Measurements from ENCODE around the gene SAMD3. TPM values are rescaled to one million over a fixed set of nuclear protein-coding genes. Genes with fewer than 3 reads are reported as not detected.
"Not testable (repeated sequence)": the region's sequence is repeated elsewhere in the genome, so short reads cannot be mapped to it uniquely, and the experiment has no call there.

The SAMD3 gene
- total RNA-seq, 2 experiments from 2014 or later = 14.3 to 47.9 TPM

DNA sequence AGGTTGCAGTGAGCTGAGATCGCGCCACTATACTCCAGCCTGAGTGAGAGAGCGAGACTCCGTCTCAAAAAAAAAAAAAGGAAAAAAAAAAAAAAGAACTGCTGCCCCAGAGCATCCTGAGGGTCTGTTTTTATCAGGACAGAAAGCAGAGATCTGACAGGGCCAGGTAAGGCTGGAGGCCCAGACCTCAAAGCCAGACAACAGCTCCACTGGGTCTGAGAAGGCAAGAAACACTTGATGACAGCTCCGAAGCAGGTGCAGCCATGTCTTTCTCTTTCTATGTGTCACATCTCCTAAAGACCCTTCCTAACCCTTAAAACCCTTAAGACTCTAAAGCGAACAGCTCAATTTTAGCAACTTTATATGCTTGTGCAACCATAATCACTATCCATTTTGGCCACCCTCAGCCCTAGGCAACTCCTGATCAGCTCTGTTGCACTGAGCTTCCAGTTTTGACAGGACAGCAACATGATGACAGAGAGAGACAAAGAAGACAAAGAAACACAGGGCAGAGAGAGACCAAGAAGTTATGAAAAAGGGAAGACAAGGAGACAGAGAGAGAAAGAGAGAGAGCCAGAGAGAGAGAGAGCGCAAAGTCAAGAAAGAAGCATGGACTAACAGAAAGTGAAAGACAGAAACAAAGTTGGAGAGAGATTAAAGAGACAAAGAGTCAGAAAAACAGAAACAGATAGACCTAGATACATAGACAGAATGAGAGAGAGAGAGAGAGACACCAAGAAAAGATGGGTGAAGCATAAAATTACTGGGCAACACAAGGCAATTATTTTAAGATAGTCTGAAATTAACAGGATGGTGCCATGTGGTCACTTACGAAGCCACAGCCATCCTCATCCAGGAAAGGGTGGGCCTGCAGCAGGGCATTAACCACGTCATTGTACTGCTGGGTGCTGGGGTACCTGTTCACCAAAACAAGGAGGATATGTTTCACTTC lies 39.2 kb downstream of the SAMD3 start:
- Mint-ChIP-seq H3K27ac (peak overlapping the region; percentile 90), H3K4me3 (peak overlapping the region; percentile 68), H3K27me3 (no peaks in the 10 kb centered on the region), H3K4me1 (peaks cover 51% of the 10 kb centered on the region), H3K9me3 (ENCODE audit: low read depth) (peaks cover under 1% of the 10 kb centered on the region), H3K36me3 (peaks cover 60% of the 10 kb centered on the region)
- CTCF ChIA-PET = interaction anchor here (0.6 to 2.1 kb wide), 10 partner anchors 8 to 310 kb away, joined by 3 to 9 read pairs (median 3); partner anchors contain the start of gene SAMD3
- DNase-seq (peak; percentile 80), ATAC-seq (peak; percentile 86)

DNA sequence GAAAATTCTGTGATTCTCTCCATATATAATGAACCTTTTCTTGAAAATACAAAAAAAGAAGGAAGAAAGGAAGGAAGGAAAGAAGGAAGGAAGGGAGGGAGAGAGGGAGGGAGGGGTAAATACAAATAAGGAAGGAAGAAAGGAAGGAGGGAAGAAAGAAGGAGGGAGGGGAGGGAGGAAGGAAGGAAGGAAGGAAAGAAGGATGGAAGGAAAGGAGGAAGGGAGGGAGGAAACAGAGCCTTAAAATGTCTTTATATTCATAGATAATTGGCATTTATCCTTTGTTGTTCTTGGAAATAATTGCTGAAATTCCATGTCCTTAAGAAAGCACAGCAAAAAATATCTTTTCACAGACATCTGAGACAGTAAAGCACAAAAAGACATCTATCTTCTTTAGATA lies 40.3 kb downstream of the SAMD3 start:
- H3K4me3 Mint-ChIP-seq = no peak overlapping the region
- ATAC-seq (no peak), DNase-seq (no peak)
- CTCF ChIA-PET = interaction anchor here (0.6 to 2.1 kb wide), 3 partner anchors 37 to 41 kb away, joined by 3 to 9 read pairs (median 3); partner anchors contain the start of gene SAMD3
- H3K4me1 Mint-ChIP-seq = peaks cover 45% of the 10 kb centered on the region
- H3K27me3 Mint-ChIP-seq = no peaks in the 10 kb centered on the region
- H3K36me3 Mint-ChIP-seq = peaks cover 60% of the 10 kb centered on the region
- H3K27ac Mint-ChIP-seq = no peak overlapping the region
- H3K9me3 Mint-ChIP-seq (ENCODE audit: low read depth) = no peaks in the 10 kb centered on the region

DNA sequence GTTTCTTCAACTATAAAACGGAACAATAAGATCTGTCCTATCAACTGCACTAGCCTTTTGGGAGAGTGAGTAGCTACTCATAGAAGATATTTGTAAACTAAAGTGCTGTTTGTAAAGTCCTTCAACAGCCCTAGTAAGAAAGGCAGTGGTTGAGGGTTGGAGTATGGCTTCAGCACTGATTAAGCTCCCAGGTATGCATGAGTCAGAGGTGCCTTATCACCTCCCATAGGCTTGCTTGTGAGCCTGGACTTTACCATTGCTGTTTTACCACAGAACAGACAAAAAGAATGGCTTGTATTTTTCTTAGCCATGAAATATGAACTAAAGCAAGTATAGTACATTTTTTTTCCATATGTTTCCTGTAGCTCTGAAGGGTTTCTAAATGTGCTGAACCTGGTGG lies 44.1 kb downstream of the SAMD3 start:
- DNase-seq (no peak), ATAC-seq (no peak)
- Mint-ChIP-seq H3K27me3 (no peaks in the 10 kb centered on the region), H3K9me3 (ENCODE audit: low read depth) (no peaks in the 10 kb centered on the region), H3K27ac (no peak overlapping the region), H3K4me3 (no peak overlapping the region), H3K4me1 (peaks cover 23% of the 10 kb centered on the region), H3K36me3 (peaks cover 68% of the 10 kb centered on the region)
- CTCF ChIA-PET = interaction anchor here (0.6 to 1.0 kb wide), 3 partner anchors 9 to 539 kb away, joined by 3 read pairs; no protein-coding TSS in a partner anchor

DNA sequence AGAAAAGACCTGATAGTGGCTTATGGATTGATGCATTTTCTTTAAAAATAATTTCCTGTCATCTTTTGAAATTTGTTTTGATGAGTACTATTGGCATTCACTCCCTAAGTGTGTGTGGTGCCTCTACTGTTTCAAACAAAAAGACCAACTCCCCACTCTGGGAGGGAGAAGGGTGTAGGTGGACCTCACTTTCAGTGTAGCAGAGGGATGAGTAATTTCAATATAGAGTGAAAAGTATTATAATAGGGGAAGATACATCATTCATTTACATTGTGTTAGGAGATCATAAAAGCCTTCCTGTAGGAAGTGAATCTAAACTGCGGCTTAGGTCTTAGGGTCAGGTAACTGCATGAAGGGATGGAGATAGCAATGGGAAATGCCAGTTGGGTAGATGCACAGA lies 46.4 kb downstream of the SAMD3 start:
- Mint-ChIP-seq H3K4me1 (peaks cover 8% of the 10 kb centered on the region), H3K27me3 (no peaks in the 10 kb centered on the region), H3K4me3 (no peak overlapping the region), H3K36me3 (peaks cover 70% of the 10 kb centered on the region), H3K9me3 (ENCODE audit: low read depth) (peaks cover 10% of the 10 kb centered on the region), H3K27ac (no peak overlapping the region)
- ATAC-seq = no peak
- no peak for DNase-seq
- CTCF ChIA-PET = interaction anchor here (1.2 kb wide), 1 partner anchor 10 kb away, joined by 3 read pairs; no protein-coding TSS in a partner anchor

DNA sequence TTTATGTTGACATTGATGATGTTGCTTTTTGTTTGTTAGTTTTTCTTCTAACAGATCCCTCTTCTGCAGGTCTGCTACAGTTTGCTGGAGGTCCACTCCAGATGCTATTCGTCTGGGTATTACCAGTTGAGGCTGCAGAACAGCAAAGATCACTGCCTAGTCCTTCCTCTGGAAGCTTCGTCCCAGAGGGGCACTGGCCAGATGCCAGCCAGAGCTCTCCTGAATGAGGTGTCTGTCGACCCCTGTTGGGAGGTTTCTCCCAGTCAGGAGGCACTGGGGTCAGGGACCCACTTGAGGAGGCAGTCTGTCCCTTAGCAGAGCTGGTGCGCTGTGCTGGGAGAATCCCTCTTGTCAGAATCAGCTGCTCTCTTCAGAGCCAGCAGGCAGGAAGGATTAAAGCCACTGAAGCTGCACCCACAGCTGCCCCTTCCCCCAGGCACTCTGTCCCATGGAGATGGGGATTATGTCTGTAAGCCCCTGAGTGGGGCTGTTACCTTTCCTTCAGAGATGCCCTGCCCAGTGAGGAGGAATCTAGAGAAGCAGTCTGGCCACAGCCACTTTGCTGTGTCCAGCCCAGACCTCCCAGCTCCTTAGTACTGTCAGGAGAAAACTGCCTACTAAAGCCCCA lies 49.3 kb downstream of the SAMD3 start:
- H3K27me3 Mint-ChIP-seq, H3K27ac Mint-ChIP-seq, H3K4me1 Mint-ChIP-seq, DNase-seq, CTCF ChIA-PET, H3K4me3 Mint-ChIP-seq, ATAC-seq: not testable (repeated sequence)
- Mint-ChIP-seq H3K36me3 (peaks cover 62% of the 10 kb centered on the region), H3K9me3 (ENCODE audit: low read depth) (peaks cover 17% of the 10 kb centered on the region)

DNA sequence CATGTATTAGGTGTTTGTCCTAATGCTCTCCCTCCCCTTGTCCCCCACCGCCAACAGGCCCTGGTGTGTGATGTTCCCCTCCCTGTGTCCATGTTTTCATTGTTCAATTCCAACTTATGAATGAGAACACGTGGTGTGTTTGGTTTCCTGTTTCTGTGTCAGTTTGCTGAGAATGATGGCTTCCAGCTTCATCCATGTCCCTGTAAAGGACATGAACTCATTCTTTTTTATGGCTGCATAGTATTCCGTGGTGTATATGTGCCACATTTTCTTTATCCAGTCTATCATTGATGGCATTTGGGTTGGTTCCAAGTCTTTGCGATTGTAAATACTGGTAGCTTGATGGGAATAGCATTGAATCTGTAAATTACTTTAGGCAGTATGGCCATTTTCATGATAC lies 52.6 kb downstream of the SAMD3 start:
- peaks cover 19% of the 10 kb centered on the region for H3K9me3 Mint-ChIP-seq (ENCODE audit: low read depth)
- not testable (repeated sequence) for H3K4me3 Mint-ChIP-seq, H3K4me1 Mint-ChIP-seq, ATAC-seq, DNase-seq, H3K27me3 Mint-ChIP-seq, H3K27ac Mint-ChIP-seq
- CTCF ChIA-PET = interaction anchor here (1.1 to 1.2 kb wide), 2 partner anchors 31 to 143 kb away, joined by 3 read pairs; no protein-coding TSS in a partner anchor
- peaks cover 59% of the 10 kb centered on the region for H3K36me3 Mint-ChIP-seq

DNA sequence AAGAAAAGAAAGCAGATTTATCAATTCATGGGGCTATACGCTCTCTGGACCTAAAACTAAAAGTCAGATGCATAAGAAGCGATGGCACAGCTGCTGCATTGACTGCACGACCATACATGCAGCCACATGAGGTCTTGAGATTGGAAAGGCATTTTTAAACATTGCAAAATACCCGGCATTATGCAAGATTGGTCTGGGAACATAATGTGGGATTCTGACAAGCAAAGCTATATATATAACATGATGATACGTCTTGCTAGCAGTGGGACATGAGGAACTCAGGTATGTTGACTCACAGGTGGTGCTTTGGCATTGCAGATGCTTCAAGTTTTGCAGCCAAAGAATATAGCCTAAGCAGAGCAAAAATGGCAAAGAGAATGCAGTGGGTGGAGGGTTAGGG lies 55.1 kb downstream of the SAMD3 start:
- DNase-seq = no peak
- no peak overlapping the region for H3K4me3 Mint-ChIP-seq
- H3K9me3 Mint-ChIP-seq (ENCODE audit: low read depth) = peaks cover 17% of the 10 kb centered on the region
- CTCF ChIA-PET = no interaction called here
- H3K36me3 Mint-ChIP-seq = peaks cover 49% of the 10 kb centered on the region
- peaks cover 8% of the 10 kb centered on the region for H3K4me1 Mint-ChIP-seq
- H3K27me3 Mint-ChIP-seq = no peaks in the 10 kb centered on the region
- no peak for ATAC-seq
- H3K27ac Mint-ChIP-seq = no peak overlapping the region

DNA sequence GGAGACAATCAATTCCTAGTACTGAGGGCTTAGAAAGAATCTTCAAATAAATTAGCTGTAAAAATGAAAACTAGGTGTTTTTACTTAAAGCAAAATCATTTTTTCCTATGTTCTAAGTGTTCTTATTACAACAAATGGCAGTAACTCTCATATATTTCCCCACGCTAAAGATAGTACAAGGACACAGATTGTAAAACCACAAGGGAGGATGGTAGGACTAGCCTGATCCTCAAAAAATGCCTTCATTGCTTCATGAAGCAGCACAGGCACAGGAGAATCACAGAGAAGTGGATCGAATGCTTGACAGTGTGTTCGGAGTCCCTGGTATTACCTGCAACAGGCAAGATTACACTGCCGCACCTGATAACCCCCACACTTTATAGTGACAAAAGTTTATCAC lies 58.5 kb downstream of the SAMD3 start:
- CTCF ChIA-PET = no interaction called here
- Mint-ChIP-seq H3K9me3 (ENCODE audit: low read depth) (peaks cover 5% of the 10 kb centered on the region), H3K27me3 (no peaks in the 10 kb centered on the region), H3K27ac (no peak overlapping the region), H3K4me1 (peaks cover 8% of the 10 kb centered on the region), H3K36me3 (peaks cover 47% of the 10 kb centered on the region), H3K4me3 (no peak overlapping the region)
- no peak for ATAC-seq
- no peak for DNase-seq

DNA sequence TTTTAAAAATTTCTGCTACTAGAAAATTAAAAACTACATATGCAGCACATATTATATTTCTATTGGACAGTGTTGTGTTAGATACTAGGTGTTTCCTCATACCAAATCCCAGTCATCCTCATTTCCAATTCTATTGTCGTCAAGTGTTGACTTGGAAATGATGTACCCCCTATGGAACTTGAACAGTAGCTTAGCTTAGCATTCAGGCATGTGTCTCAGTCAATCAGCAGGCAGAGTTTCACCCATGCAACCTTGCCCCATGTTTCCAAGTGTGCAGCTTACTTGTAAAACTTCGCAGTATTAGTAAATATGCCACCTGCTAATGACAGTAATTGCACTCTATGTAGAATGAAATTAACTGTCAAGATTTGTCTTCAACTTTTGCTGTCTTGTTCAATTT lies 59.5 kb downstream of the SAMD3 start:
- peaks cover 54% of the 10 kb centered on the region for H3K36me3 Mint-ChIP-seq
- peaks cover 6% of the 10 kb centered on the region for H3K9me3 Mint-ChIP-seq (ENCODE audit: low read depth)
- ATAC-seq = no peak
- H3K4me1 Mint-ChIP-seq = peaks cover 8% of the 10 kb centered on the region
- H3K27ac Mint-ChIP-seq = no peak overlapping the region
- no peak for DNase-seq
- no peak overlapping the region for H3K4me3 Mint-ChIP-seq
- H3K27me3 Mint-ChIP-seq = no peaks in the 10 kb centered on the region
- CTCF ChIA-PET = no interaction called here

DNA sequence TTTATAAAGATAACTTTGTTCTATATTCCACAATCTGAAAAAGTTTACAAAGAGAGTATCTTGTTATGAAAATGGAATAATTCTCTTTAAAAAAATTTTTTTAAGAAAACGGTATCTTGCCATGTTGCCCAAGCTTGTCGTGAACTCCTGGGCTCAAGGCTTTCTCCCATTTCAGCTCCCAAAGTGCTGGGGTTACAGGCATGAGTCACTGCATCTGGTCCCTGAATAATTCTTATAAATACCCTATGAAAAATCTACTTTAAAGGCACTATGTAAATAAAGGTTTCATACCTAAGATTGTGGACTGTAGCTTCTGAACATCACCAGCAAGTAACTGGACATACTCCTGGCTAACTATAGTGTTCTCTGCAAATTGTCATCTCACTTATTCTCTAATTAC lies 60.3 kb downstream of the SAMD3 start:
- Mint-ChIP-seq H3K4me1 (peaks cover 8% of the 10 kb centered on the region), H3K9me3 (ENCODE audit: low read depth) (peaks cover 7% of the 10 kb centered on the region), H3K27ac (no peak overlapping the region), H3K27me3 (no peaks in the 10 kb centered on the region), H3K4me3 (no peak overlapping the region), H3K36me3 (peaks cover 55% of the 10 kb centered on the region)
- CTCF ChIA-PET = interaction anchor here (0.6 kb wide), 1 partner anchor 48 kb away, joined by 3 read pairs; no protein-coding TSS in a partner anchor
- DNase-seq (no peak), ATAC-seq (no peak)

DNA sequence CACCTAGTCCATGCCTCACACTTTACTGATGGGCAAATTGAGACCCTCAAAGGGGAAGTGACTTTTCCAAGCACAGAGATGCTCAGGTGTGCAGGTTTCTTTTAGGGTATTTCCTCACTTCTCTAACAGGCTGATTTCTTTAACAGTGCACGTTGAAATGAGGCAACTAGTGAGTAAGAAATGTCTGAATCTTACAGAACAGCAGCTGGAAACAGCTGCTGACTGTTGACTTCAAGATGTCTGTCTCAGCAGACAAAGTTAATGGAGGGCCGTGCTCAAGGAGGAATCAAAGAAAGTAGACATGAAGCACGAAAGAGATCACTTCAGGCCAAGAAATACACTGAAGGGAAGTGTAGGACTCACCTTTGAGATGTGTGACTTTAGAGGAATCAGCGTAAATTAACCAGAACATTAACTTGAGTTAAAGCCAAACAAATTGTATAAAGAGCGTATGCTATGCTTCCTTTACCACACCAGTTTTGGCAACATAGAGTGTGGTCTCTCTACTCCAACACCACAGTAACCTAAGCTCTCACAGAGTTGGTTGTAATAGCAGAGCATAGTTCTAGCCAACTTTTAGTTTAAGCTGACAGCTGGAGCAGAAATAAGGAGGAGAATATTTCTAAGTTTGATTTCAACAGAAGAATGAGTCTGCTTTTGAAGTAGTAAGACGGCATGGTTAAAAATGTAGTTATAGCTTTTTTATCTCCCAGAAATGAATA lies 60.9 kb downstream of the SAMD3 start:
- peaks cover 51% of the 10 kb centered on the region for H3K36me3 Mint-ChIP-seq
- H3K27ac Mint-ChIP-seq = no peak overlapping the region

DNA sequence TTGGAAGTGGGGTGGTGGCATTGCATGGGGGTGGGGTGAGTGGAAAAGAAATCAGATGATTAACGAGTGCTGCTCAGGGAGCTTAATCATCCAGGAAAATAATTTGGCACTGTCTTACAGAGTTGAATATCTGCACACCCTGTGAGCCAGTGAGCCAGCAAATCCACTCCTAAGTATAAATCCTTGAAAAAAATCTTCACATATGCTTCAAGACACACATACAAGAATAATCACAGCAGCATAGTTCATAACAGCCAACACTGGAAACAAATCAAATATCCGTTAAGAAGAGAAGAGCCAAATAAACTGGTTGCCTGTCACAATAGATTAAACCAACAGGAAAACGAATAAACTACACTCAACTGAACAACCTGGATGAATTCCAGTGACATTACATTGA lies 62.8 kb downstream of the SAMD3 start:
- DNase-seq (no peak), ATAC-seq (no peak)
- H3K27ac Mint-ChIP-seq = no peak overlapping the region
- H3K4me1 Mint-ChIP-seq = no peaks in the 10 kb centered on the region
- no peaks in the 10 kb centered on the region for H3K27me3 Mint-ChIP-seq
- CTCF ChIA-PET = interaction anchor here (1.9 kb wide), 1 partner anchor 9 kb away, joined by 6 read pairs; no protein-coding TSS in a partner anchor
- peaks cover 42% of the 10 kb centered on the region for H3K36me3 Mint-ChIP-seq
- H3K4me3 Mint-ChIP-seq = no peak overlapping the region
- H3K9me3 Mint-ChIP-seq (ENCODE audit: low read depth) = peaks cover 5% of the 10 kb centered on the region

More for the DNA sequence above, 60.9 kb downstream of the SAMD3 start:
- ATAC-seq (no peak), DNase-seq (no peak)
- Mint-ChIP-seq H3K4me3 (no peak overlapping the region), H3K9me3 (ENCODE audit: low read depth) (peaks cover 7% of the 10 kb centered on the region), H3K4me1 (peaks cover 8% of the 10 kb centered on the region), H3K27me3 (no peaks in the 10 kb centered on the region)
- CTCF ChIA-PET = interaction anchor here (0.6 kb wide), 1 partner anchor 48 kb away, joined by 3 read pairs; no protein-coding TSS in a partner anchor

DNA sequence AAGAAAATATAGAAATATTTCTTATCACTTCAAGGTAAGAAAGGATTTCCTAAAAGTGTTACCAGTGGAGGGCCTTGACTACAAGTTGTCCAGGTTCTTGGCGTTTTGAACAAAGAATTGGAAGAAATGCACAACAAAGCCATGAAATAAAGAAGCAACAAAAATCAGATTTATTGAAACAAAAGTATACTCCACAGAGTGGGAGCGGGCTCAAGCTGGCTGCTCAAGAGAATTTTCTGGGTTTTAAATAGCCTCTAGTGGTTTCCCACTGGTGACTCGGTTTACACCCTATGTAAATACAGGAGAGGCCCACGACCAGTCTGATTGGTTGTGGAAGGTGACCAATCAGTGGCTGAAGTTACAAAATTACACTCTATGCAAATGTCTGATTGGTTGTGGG lies 64.2 kb downstream of the SAMD3 start:
- H3K36me3 Mint-ChIP-seq = peaks cover 42% of the 10 kb centered on the region
- no peak for ATAC-seq
- H3K4me3 Mint-ChIP-seq = no peak overlapping the region
- H3K27ac Mint-ChIP-seq = no peak overlapping the region
- CTCF ChIA-PET = interaction anchor here (0.6 kb wide), 1 partner anchor 887 kb away, joined by 3 read pairs; no protein-coding TSS in a partner anchor
- no peaks in the 10 kb centered on the region for H3K4me1 Mint-ChIP-seq
- peaks cover 5% of the 10 kb centered on the region for H3K9me3 Mint-ChIP-seq (ENCODE audit: low read depth)
- no peak for DNase-seq
- no peaks in the 10 kb centered on the region for H3K27me3 Mint-ChIP-seq
